GM19397 (cell line): ENCODE measurements around the gene TNFSF8.

ENCODE experiments used
- ATAC-seq: cut with Tn5 transposase; IDR thresholded peaks from one replicate; pipeline ENCODE4 v1.9.1; 2021; ENCODE audit warnings: mild to moderate bottlenecking, moderate library complexity; ENCODE audit not compliant: unreplicated experiment

Gene TNFSF8

DNA sequence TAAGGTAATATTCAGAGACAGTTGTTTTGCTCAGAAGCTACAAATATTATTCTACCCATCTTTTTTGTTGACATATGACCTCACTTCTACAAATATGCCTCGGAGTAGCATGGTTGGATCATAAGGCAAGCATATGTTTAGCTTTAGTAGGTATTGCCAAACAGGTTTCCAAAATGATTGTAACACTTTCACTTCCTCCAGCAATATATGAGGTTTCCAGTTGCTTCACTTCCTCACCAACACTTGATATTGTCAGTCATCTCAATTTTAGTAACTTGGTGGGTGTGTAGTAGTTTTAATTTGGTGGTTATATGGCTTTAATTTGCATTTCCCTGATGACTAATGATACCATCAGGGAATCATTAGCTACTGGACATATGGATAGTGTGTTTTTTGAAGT is 46.7 kb downstream of the TNFSF8 start:
- no peak for ATAC-seq

DNA sequence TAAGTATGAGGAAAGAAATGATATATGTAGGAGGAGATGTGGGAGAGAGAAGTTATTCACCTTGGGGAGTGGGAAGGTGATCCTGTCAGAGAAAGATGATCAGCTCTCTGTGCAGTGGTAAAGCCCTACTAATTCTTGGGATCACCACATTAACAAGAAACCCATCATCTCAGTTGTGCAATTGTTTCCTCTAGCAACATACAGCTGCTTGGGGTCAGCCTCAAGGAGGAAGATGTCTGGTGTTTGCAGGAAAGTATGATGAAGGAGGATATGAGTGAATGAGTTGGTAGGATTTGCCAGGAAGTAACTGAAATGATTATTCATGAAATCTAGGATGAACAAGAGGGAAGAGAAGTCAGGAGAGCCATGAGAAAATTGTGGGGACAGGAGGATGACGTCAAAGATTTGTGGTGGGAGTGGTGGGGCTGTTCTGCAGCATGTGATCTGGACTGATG is 50.1 kb downstream of the TNFSF8 start:
- ATAC-seq: no peak

DNA sequence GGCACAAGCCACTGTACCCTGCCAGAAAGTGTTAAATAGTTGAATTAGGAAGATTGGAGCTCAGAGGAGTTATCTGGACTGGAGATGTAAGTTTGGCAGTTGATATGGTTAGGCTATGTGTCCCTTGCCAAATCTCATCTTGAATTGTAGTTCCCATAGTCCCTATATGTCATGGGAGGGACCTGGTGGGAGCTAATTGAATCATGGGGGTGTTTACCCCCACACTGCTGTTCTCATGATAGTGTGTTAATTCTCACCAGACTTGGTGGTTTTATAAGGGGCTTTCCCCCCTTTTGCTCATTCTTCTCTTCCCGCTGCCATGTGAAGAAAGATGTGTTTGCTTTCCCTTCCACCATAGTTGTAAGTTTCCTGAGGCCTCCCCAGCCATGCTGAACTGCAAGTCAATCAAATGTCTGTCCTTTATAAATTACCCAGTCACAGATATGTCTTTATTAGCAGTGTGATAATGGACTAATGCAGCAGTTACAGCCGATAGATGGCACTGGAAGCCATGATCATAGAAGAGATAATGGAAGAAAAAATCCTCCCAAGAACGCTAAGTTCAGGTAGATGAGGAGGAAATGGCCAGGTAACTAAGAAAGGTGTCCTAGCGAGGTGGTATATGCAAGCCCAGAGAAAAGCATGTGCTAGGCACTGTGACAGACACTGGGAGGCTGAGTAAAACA is 51.4 kb downstream of the TNFSF8 start:
- no peak for ATAC-seq

DNA sequence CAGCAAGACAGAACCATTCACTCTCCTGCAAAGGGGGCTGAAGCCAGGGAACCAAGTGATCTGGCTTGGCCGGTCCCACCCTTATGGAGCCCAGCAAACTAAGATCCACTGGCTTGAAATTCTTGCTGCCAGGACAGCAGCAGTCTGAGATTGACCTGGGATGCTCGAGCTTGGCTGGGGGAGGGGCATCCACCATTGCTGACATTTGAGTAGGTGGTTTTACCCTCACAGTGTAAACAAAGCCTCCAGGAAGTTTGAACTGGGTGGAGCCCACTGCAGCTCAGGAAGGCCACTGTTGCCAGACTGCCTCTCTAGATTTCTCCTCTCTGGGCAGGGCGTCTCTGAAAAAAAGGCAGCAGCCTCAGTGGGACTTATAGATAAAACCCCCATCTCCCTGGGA is 60.5 kb downstream of the TNFSF8 start:
- ATAC-seq: no peak

DNA sequence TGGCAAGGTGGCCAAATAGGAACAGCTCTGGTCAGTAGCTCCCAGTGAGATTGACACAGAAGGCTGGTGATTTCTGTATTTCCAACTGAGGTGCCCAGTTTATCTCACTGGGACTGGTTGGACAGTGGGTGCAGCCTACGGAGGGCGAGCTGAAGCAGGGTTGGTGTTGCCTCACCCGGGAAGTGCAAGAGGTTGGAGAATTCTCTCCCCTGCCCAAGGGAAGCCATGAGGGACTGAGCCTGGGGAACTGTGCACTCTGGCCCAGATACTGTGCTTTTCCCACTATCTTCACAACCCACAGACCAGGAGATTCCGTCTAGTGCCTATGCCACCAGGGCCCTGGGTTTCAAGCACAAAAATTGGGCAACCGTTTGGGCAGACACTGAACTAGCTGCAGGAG is 61.0 kb downstream of the TNFSF8 start:
- no peak for ATAC-seq

GRCh38 chr9:114867327-114867726 is 63.1 kb downstream of the TNFSF8 start:
- ATAC-seq: no peak

DNA sequence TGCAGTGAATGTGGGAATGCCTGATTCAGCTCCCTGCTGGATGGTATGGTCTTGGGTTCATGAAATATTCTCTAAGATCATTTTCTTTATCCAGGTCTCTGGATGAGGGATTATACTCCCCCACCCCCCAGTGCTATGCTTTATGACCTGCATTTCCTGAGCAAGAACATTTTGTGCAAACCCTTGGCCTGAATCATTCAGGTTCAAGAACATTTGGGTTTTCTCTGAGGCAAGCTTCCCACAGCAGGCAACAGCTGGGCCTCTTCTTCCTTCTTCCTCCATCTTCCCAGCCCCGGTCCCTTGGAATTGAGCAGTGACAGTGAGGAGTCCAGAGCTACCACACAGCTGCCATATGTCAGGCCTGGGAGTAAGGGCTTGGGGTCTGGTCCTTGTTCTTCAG is 65.9 kb downstream of the TNFSF8 start:
- ATAC-seq: no peak

DNA sequence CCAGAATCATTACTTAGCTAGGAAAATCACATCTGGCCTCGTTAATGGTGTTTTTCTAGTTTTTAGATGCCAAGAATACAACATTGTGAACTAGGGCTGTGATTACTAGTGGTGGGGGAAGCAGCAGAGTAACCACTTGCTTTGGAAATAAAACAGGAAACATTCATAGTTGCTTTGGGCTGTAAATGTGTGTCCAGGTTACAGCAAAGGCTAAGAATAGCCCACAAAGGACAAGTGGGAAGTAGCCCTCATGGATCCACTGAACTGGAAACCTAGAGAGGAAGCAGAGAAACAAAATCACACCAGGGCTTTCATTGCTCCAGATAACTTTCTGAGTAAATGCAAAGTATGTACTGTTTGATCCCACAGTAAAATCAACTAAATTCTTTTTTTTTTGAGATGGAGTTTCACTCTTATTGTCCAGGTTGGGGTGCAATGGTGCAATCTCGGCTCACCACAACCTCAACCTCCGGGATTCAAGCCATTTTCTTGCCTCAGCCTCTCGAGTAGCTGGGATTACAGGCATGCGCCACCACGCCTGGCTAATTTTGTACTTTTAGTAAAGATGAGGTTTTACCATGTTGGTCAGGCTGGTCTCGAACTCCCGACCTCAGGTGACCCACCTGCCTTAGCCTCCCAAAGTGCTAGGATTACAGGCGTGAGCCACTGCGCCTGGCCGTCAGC is 68.3 kb downstream of the TNFSF8 start:
- ATAC-seq: no peak

- ATAC-seq: no peak
Measured at GRCh38 chr9:114861273-114861672, 69.1 kb downstream of the TNFSF8 start.

- ATAC-seq: no peak
Measured at GRCh38 chr9:114860187-114860586, 70.2 kb downstream of the TNFSF8 start.

DNA sequence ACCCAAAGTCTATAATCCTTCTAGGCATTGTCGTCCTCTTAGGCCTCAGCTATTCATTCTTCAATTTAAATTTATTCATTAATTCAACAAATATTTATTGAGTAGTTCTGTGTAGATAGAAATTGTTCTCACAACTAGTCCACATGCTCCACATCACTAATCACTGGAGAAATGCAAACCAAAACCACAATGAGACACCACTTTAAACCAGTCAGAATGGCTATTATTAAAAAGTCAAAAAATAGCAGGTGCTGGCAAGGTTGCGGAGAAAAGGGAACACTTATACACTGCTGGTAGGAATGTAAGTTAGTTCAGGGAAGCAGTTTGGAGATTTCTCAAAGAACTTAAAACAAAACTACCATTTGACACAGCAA is 73.5 kb downstream of the TNFSF8 start:
- no peak for ATAC-seq

- ATAC-seq: no peak
Measured at GRCh38 chr9:114856215-114856941, 74.0 kb downstream of the TNFSF8 start.

DNA sequence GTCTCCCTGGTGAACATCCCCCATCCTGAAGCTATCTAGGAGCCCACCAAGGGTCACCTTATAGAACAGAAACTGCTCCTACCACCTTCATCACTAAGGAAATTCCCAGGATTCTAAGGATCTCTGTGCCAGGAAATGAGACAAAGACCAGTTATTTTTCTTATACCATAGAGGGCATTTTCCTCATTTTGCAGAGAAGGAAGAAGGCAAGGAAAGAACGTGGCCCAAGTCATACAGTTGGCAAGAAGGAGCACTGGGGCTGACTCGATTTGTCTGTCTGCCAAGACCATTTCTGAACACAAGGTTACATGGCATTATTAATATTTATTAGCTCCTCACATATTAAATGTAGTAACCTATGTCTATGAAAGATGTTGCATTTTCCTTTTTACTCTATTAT is 74.9 kb downstream of the TNFSF8 start:
- no peak for ATAC-seq

DNA sequence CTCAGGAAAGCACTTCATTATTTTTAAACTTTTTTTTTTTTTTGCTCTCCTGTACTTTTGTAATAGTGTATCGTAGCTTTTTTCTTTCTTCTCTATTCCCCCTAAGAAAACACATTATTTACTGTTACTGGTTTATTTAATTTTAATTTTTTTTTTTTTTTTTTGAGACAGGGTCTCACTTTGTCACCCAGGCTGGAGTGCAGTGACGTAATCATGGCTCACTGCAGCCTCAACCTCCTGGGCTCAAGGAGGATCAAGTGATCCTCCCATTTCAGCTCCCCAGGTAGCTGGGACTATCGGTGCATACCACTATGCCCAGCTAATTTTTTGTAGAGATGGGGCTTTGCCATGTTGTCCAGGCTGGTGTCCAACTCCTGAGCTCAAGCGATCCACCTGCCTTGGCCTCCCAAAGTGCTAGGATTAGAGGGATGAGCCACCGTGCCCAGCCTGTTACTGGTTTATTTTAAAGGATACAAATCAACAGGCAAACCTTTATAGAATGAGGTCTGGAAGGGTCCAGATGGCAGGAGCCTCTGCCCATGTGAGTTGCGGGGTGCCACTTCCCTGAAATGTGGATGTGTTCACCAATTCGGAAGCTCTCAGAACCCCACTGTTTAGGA is 75.5 kb downstream of the TNFSF8 start:
- ATAC-seq: no peak

GRCh38 chr9:114853071-114853855 is 77.1 kb downstream of the TNFSF8 start:
- no peak for ATAC-seq

GRCh38 chr9:114852050-114852594 is 78.3 kb downstream of the TNFSF8 start:
- ATAC-seq: no peak

DNA sequence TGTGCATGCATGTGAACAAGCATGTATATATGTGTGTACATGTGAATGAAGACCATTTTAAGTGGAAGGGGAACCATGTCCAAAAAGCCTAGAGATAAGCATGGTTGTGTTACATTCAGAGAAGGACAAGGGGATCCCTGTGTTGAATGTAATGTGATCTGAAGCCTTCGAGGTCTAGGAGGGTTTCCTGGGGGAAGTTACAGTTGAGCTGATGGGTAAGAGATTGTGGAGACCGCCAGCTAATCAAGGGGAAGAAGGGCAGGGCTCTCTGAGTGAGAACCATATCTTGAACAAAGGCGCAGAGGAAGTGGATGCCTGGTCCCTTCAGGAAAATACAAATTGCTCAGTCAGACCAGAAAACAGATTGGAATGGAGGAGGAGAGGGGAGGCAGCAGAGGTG is 79.1 kb downstream of the TNFSF8 start:
- no peak for ATAC-seq
